OCI-LY1 (cell line): Measurements from ENCODE around the gene PDK1.

Source experiments
- H2AFZ ChIP-seq: fragments of 200-600 bp; sonication (generic), shearing (Covaris generic); 2 replicates; pipeline ENCODE4 v1.6.0; 2014; ENCODE audit warnings: antibody characterized with exemption, mild to moderate bottlenecking, low read length
- H3F3A ChIP-seq: fragments of 200-600 bp; sonication (generic), shearing (Covaris generic); 2 replicates; pipeline ENCODE4 v1.6.0; 2014; ENCODE audit warnings: mild to moderate bottlenecking, antibody characterized with exemption, low read length, moderate library complexity; ENCODE audit not compliant: insufficient read depth
- H3K27ac ChIP-seq: fragments of 200-600 bp; sonication (generic); 2 replicates; pipeline ENCODE4 v1.5.1; 2014; ENCODE audit warnings: low read length, mixed run types, mild to moderate bottlenecking, low read depth; ENCODE audit not compliant: poor library complexity, severe bottlenecking
- H3K27me3 ChIP-seq: fragments of 200-600 bp; sonication (generic); 2 replicates; pipeline ENCODE4 v1.6.0; 2014; ENCODE audit warnings: antibody characterized with exemption, mild to moderate bottlenecking, low read length, moderate library complexity; ENCODE audit not compliant: insufficient read depth
- H3K36me3 ChIP-seq: fragments of 200-600 bp; sonication (generic); 2 replicates; pipeline ENCODE4 v1.6.1; 2014; ENCODE audit warnings: mild to moderate bottlenecking, antibody characterized with exemption, low read length, moderate library complexity, mixed read lengths; ENCODE audit not compliant: insufficient read depth
- H3K4me1 ChIP-seq: fragments of 200-600 bp; sonication (generic); 2 replicates; pipeline ENCODE4 v1.5.1; 2014; ENCODE audit warnings: mild to moderate bottlenecking, low read length, moderate library complexity; ENCODE audit not compliant: insufficient read depth, severe bottlenecking
- H3K4me2 ChIP-seq: fragments of 200-600 bp; sonication (generic), shearing (Covaris generic); 2 replicates; pipeline ENCODE4 v1.6.1; 2014; ENCODE audit warnings: low read length
- H3K4me3 ChIP-seq: fragments of 200-600 bp; sonication (generic); 2 replicates; pipeline ENCODE4 v1.5.1; 2014; ENCODE audit warnings: low read length, low read depth, mild to moderate bottlenecking, mixed read lengths; ENCODE audit not compliant: poor library complexity, severe bottlenecking
- H3K79me2 ChIP-seq: fragments of 200-600 bp; shearing (Covaris generic); 2 replicates; pipeline ENCODE4 v1.6.1; 2016; ENCODE audit warnings: mixed run types, low read length, mixed read lengths; ENCODE audit not compliant: insufficient read depth
- H3K9ac ChIP-seq: fragments of 200-600 bp; sonication (generic), shearing (Covaris generic); 2 replicates; pipeline ENCODE4 v1.6.1; 2014; ENCODE audit warnings: mild to moderate bottlenecking, low read length, mixed read lengths
- H3K9me2 ChIP-seq: fragments of 200-600 bp; sonication (generic), shearing (Covaris generic); 2 replicates; pipeline ENCODE4 v1.6.1; 2014; ENCODE audit warnings: low read depth, mild to moderate bottlenecking, low read length, mixed read lengths
- H3K9me3 ChIP-seq: fragments of 200-600 bp; shearing (Covaris generic); 2 replicates; pipeline ENCODE4 v1.6.1; 2014; ENCODE audit warnings: low read length, mixed read lengths
- H4K20me1 ChIP-seq: fragments of 200-600 bp; sonication (generic), shearing (Covaris generic); 2 replicates; pipeline ENCODE4 v1.6.0; 2016; ENCODE audit warnings: mild to moderate bottlenecking, low read length; ENCODE audit not compliant: insufficient read depth
- CTCF ChIP-seq: fragments of 200-600 bp; sonication (generic), shearing (Covaris generic); IDR thresholded peaks from 2 replicates; pipeline ENCODE4 v1.5.1; 2017; ENCODE audit warnings: mild to moderate bottlenecking, antibody characterized with exemption, low read length, moderate library complexity, mixed read lengths
- EZH2 ChIP-seq: fragments of 200-600 bp; sonication (generic), shearing (Covaris generic); IDR thresholded peaks from 2 replicates; pipeline ENCODE4 v1.8.0; 2017; ENCODE audit warnings: borderline replicate concordance, mixed run types, mild to moderate bottlenecking, antibody characterized with exemption, low read length, moderate library complexity, mixed read lengths

Gene PDK1

GRCh38 chr2:172564376-172564775 lies 8.5 kb downstream of the PDK1 start:
- H3K4me3 ChIP-seq, result no peak overlapping the region
- no peaks in the 10 kb centered on the region for H4K20me1 ChIP-seq
- H2AFZ ChIP-seq, result no peak overlapping the region
- no peak overlapping the region for H3K4me2 ChIP-seq
- no peaks in the 10 kb centered on the region for H3F3A ChIP-seq
- no peaks in the 10 kb centered on the region for H3K27me3 ChIP-seq
- H3K36me3 ChIP-seq, result peaks cover 84% of the 10 kb centered on the region
- 0 out of 2 replicates have a peak, but pooled peaks cover 5% of the 10 kb centered on the region for H3K79me2 ChIP-seq
- H3K4me1 ChIP-seq, result no peaks in the 10 kb centered on the region
- H3K9me3 ChIP-seq, result no peaks in the 10 kb centered on the region
- no peak overlapping the region for H3K27ac ChIP-seq
- TF ChIP-seq EZH2 (no peak), CTCF (no peak)
- no peaks in the 10 kb centered on the region for H3K9me2 ChIP-seq
- no peak overlapping the region for H3K9ac ChIP-seq

DNA sequence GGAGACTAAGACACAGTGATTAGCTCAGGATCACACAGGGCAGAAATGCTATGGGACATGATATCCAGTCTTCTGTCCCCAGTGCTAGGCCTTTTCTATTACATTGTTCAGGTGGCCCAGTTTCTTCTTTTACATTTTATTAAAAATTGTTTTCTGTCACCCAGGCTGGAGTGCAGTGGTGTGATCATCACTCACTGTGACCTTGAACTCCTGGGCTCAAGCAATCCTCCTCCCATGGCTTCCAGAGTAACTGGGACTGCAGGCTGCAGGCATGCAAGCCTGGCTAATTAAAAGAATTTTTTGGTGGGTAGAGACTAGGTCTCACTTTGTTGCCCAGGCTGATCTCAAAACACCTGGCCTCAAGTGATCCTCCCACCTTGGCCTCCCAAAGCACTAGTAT lies 15.4 kb downstream of the PDK1 start:
- no peaks in the 10 kb centered on the region for H3F3A ChIP-seq
- H3K36me3 ChIP-seq, result peaks cover 87% of the 10 kb centered on the region

GRCh38 chr2:172572981-172573380 lies 17.1 kb downstream of the PDK1 start:
- Histone ChIP-seq H3K4me3 (no peak overlapping the region), H3K4me2 (no peak overlapping the region), H4K20me1 (no peaks in the 10 kb centered on the region), H3K9ac (no peak overlapping the region), H3K9me3 (peaks cover 14% of the 10 kb centered on the region), H3K27ac (no peak overlapping the region), H3K36me3 (peaks cover 84% of the 10 kb centered on the region), H3K9me2 (no peaks in the 10 kb centered on the region), H2AFZ (no peak overlapping the region), H3K27me3 (no peaks in the 10 kb centered on the region), H3K79me2 (0 out of 2 replicates have a peak, but pooled peaks cover 3% of the 10 kb centered on the region), H3F3A (no peaks in the 10 kb centered on the region), H3K4me1 (no peaks in the 10 kb centered on the region)
- TF ChIP-seq CTCF, result no peak
- no peak for TF ChIP-seq EZH2

More for the DNA sequence above, 15.4 kb downstream of the PDK1 start:
- H3K9ac ChIP-seq, result no peak overlapping the region
- H3K27me3 ChIP-seq, result no peaks in the 10 kb centered on the region
- TF ChIP-seq EZH2, result no peak
- TF ChIP-seq CTCF, result no peak
- no peaks in the 10 kb centered on the region for H4K20me1 ChIP-seq
- no peaks in the 10 kb centered on the region for H3K4me1 ChIP-seq
- H2AFZ ChIP-seq, result no peak overlapping the region
- H3K9me3 ChIP-seq, result peaks cover 9% of the 10 kb centered on the region; the same call in 1 of the 2 replicates
- H3K9me2 ChIP-seq, result no peaks in the 10 kb centered on the region
- 0 out of 2 replicates have a peak, but pooled peaks cover 3% of the 10 kb centered on the region for H3K79me2 ChIP-seq
- no peak overlapping the region for H3K4me3 ChIP-seq
- no peak overlapping the region for H3K4me2 ChIP-seq
- no peak overlapping the region for H3K27ac ChIP-seq
